H9 (cell line): ENCODE measurements around the gene NPIPB6. TPM values are rescaled to one million over a fixed set of nuclear protein-coding genes. Genes with fewer than 3 reads are reported as not detected.

Experiments
- DNase-seq: peaks from one replicate; pipeline ENCODE4 v3.0.0-alpha.2; 2017
- H2AFZ ChIP-seq: one replicate; pipeline ENCODE4 v1.6.1; 2013; ENCODE audit warnings: mild to moderate bottlenecking, low read length, control low read depth, moderate library complexity
- H2AK5ac ChIP-seq: 2 replicates; pipeline ENCODE4 v1.6.1; 2013; ENCODE audit warnings: low read length, control low read depth, mixed read lengths; ENCODE audit not compliant: insufficient read length
- H2BK120ac ChIP-seq: one replicate; pipeline ENCODE4 v1.6.1; 2013; ENCODE audit warnings: low read depth, mild to moderate bottlenecking, low read length, control low read depth, inconsistent platforms; ENCODE audit not compliant: poor library complexity, severe bottlenecking
- H2BK12ac ChIP-seq: 2 replicates; pipeline ENCODE4 v1.6.1; 2013; ENCODE audit warnings: low read length, control low read depth, mixed read lengths, low read depth; ENCODE audit not compliant: insufficient read length
- H2BK15ac ChIP-seq: 2 replicates; pipeline ENCODE4 v1.6.1; 2013; ENCODE audit warnings: low read depth, low read length, control low read depth
- H2BK20ac ChIP-seq: one replicate; pipeline ENCODE4 v1.6.1; 2013; ENCODE audit warnings: low read depth, mild to moderate bottlenecking, low read length, control low read depth, inconsistent platforms; ENCODE audit not compliant: poor library complexity, severe bottlenecking
- H2BK5ac ChIP-seq: 2 replicates; pipeline ENCODE4 v1.6.1; 2013; ENCODE audit warnings: low read length, control low read depth, mixed read lengths; ENCODE audit not compliant: insufficient read length
- H3K14ac ChIP-seq: 2 replicates; pipeline ENCODE4 v1.6.1; 2013; ENCODE audit warnings: low read length, control low read depth; ENCODE audit not compliant: insufficient read depth
- H3K18ac ChIP-seq: 2 replicates; pipeline ENCODE4 v1.6.1; 2013; ENCODE audit warnings: low read depth, mild to moderate bottlenecking, mixed read lengths, low read length, control low read depth; ENCODE audit not compliant: insufficient read length
- H3K23ac ChIP-seq: 2 replicates; pipeline ENCODE4 v1.6.1; 2013; ENCODE audit warnings: low read length, control low read depth, mixed read lengths, low read depth; ENCODE audit not compliant: insufficient read length
- H3K23me2 ChIP-seq: 2 replicates; pipeline ENCODE4 v1.6.1; 2013; ENCODE audit warnings: low read depth, mild to moderate bottlenecking, mixed read lengths, low read length, control low read depth; ENCODE audit not compliant: insufficient read length, poor library complexity, severe bottlenecking
- H3K27ac ChIP-seq: 2 replicates; pipeline ENCODE4 v1.5.1; 2013; ENCODE audit warnings: low read length, control low read depth, mixed read lengths, low read depth; ENCODE audit not compliant: insufficient read length
- H3K27me3 ChIP-seq: 2 replicates; pipeline ENCODE4 v1.6.1; 2013; ENCODE audit warnings: low read length, control low read depth, inconsistent platforms; ENCODE audit not compliant: insufficient read depth
- H3K4ac ChIP-seq: 2 replicates; pipeline ENCODE4 v1.6.1; 2013; ENCODE audit warnings: low read depth, mild to moderate bottlenecking, control low read depth, inconsistent platforms, low read length, moderate library complexity
- H3K4me1 ChIP-seq: 2 replicates; pipeline ENCODE4 v1.6.1; 2013; ENCODE audit warnings: low read length, control low read depth, inconsistent platforms; ENCODE audit not compliant: insufficient read depth
- H3K4me2 ChIP-seq: 2 replicates; pipeline ENCODE4 v1.6.1; 2013; ENCODE audit warnings: low read length, control low read depth, mixed read lengths; ENCODE audit not compliant: insufficient read length, insufficient read depth
- H3K56ac ChIP-seq: 2 replicates; pipeline ENCODE4 v1.6.1; 2013; ENCODE audit warnings: low read depth, mild to moderate bottlenecking, mixed read lengths, low read length, control low read depth; ENCODE audit not compliant: insufficient read length
- H3K79me1 ChIP-seq: 2 replicates; pipeline ENCODE4 v1.6.1; 2013; ENCODE audit warnings: low read depth, mild to moderate bottlenecking, moderate library complexity, low read length, control low read depth, inconsistent platforms; ENCODE audit not compliant: insufficient read depth, poor library complexity, severe bottlenecking
- H3K79me2 ChIP-seq: 2 replicates; pipeline ENCODE4 v1.6.1; 2013; ENCODE audit warnings: low read length, control low read depth, inconsistent platforms; ENCODE audit not compliant: insufficient read depth
- H3K9ac ChIP-seq: 2 replicates; pipeline ENCODE4 v1.6.1; 2013; ENCODE audit warnings: low read length, control low read depth, mixed read lengths; ENCODE audit not compliant: insufficient read length; ENCODE audit errors: extremely low read depth
- H3K9me3 ChIP-seq: one replicate; pipeline ENCODE4 v1.6.1; 2013; ENCODE audit warnings: low read depth, low read length, inconsistent platforms; ENCODE audit not compliant: control insufficient read depth
- H3T11ph ChIP-seq: one replicate; pipeline ENCODE4 v1.6.1; 2013; ENCODE audit warnings: mild to moderate bottlenecking, low read length, control low read depth, inconsistent platforms
- H4K20me1 ChIP-seq: one replicate; pipeline ENCODE4 v1.6.1; 2013; ENCODE audit not compliant: control insufficient read depth, insufficient read length, insufficient read depth
- H4K5ac ChIP-seq: 2 replicates; pipeline ENCODE4 v1.6.1; 2013; ENCODE audit warnings: low read depth, mild to moderate bottlenecking, mixed read lengths, low read length, control low read depth; ENCODE audit not compliant: insufficient read length
- H4K8ac ChIP-seq: replicated peaks from 2 replicates; pipeline ENCODE4 v1.6.1; 2013; ENCODE audit warnings: low read length, control low read depth, mixed read lengths, low read depth; ENCODE audit not compliant: insufficient read length
- H4K91ac ChIP-seq: 2 replicates; pipeline ENCODE4 v1.6.1; 2013; ENCODE audit warnings: low read depth, mild to moderate bottlenecking, moderate library complexity, mixed read lengths, low read length, control low read depth; ENCODE audit not compliant: insufficient read length
- H3K27ac Mint-ChIP-seq, 3 experiments: 2 replicates in 2 of 3; 3 replicates in 1 of 3; pipeline ENCODE4 v1.8.0; 2020 to 2021; ENCODE audit warnings: mixed read lengths in 3 of 3, mild to moderate bottlenecking in 1 of 3, moderate library complexity in 1 of 3
- H3K27me3 Mint-ChIP-seq: 2 replicates; pipeline ENCODE4 v1.8.0; 2021; ENCODE audit warnings: low read depth, mild to moderate bottlenecking, moderate library complexity, mixed read lengths
- H3K36me3 Mint-ChIP-seq, 3 experiments: 2 replicates in 2 of 3; 3 replicates in 1 of 3; pipeline ENCODE4 v1.8.0; 2020 to 2021; ENCODE audit warnings: low read depth in 3 of 3, mixed read lengths in 3 of 3; ENCODE audit not compliant: insufficient read depth in 1 of 3
- H3K4me1 Mint-ChIP-seq, 2 experiments: 2 replicates each; pipeline ENCODE4 v1.8.0; 2020; ENCODE audit warnings: mixed read lengths in 2 of 2
- H3K4me3 Mint-ChIP-seq, 2 experiments: 2 replicates in 1 of 2; 3 replicates in 1 of 2; pipeline ENCODE4 v1.8.0; 2020 to 2021; ENCODE audit warnings: mild to moderate bottlenecking in 2 of 2, mixed read lengths in 2 of 2, moderate library complexity in 1 of 2
- H3K9me3 Mint-ChIP-seq, 2 experiments: 2 replicates in 1 of 2; 3 replicates in 1 of 2; pipeline ENCODE4 v1.8.0; 2020; ENCODE audit warnings: mild to moderate bottlenecking in 2 of 2, mixed read lengths in 2 of 2, moderate library complexity in 1 of 2
- CTCF ChIP-seq: fragments of 200-600 bp; sonication (generic); conservative IDR thresholded peaks from 3 replicates; pipeline ENCODE4 v1.8.0; 2021; ENCODE audit warnings: antibody characterized with exemption, mild to moderate bottlenecking
- WGBS: extraction: QIAGEN DNeasy Blood & Tissue Kit; methylation state at CpG from one replicate; pipeline ENCODE4 v1.1.7; 2013; ENCODE audit warnings: missing lambda C conversion rate, low lambda C conversion rate, mixed read lengths; ENCODE audit not compliant: insufficient read length; ENCODE audit errors: extremely low coverage; 5-methylcytosine and 5-hydroxymethylcytosine counted together
- total RNA-seq: library from RNA; stranded (reverse); gene quantifications from 2 replicates; pipeline ENCODE4 v1.2.1, GENCODE V29; 2021

The NPIPB6 gene
- total RNA-seq, 1 experiment from 2014 or later: 5.2 TPM

DNA sequence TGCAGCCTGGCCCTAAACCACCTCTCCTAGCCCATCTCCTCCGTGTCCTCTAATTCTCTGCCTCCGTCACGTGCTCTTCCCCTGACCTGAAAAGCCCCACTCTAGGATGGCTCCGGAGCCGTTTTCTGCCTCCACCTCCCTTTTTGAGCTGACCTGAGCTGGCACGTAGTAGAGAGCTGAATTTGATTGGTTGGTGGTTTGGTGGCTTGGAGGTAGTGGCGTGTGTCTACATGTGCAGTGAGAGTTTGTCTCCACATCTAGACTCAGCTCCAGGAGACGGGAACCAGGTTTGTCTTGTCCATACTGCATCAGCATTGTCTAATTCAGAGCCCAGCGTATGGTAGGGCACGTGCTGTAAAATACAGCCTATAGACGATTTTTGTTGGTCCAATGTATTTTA is 68.0 kb downstream of the NPIPB6 start:
- no peak overlapping the region for H2BK15ac ChIP-seq
- no peak overlapping the region for H3K27ac ChIP-seq
- no peak overlapping the region for H3K9ac ChIP-seq
- no peak overlapping the region for H4K5ac ChIP-seq
- H3K4me2 ChIP-seq: no peak overlapping the region
- no peak overlapping the region for H2BK5ac ChIP-seq
- WGBS: no CpG with 5 or more reads among the region's 11 CpGs
- no peak overlapping the region for H2BK120ac ChIP-seq
- peaks cover 24% of the 10 kb centered on the region for H3K79me1 ChIP-seq
- H2BK20ac ChIP-seq: no peak overlapping the region
- Mint-ChIP-seq H3K27me3 (no peaks in the 10 kb centered on the region; the same call in 1 of the 2 replicates), H3K4me1 (peaks cover 50 to 54% of the 10 kb centered on the region in 2 experiments), H3K9me3 (no peaks in the 10 kb centered on the region), H3K27ac (peak overlapping the region in 2 of 3 experiments; percentile 24 to 92; a peak in 4 of 7 replicates), H3K4me3 (peak overlapping the region; percentile 94 to 98), H3K36me3 (peaks cover 16 to 37% (median 27%) of the 10 kb centered on the region in 3 experiments)
- no peak overlapping the region for H2BK12ac ChIP-seq
- H4K8ac ChIP-seq: no peak overlapping the region
- no peak overlapping the region for H3T11ph ChIP-seq
- H3K4me1 ChIP-seq: peaks cover 9% of the 10 kb centered on the region; the same call in 1 of the 2 replicates
- H3K27me3 ChIP-seq: no peaks in the 10 kb centered on the region
- no peak overlapping the region for H3K4ac ChIP-seq
- no peak overlapping the region for H3K18ac ChIP-seq
- no peak overlapping the region for H3K14ac ChIP-seq
- TF ChIP-seq CTCF: no peak
- no peak overlapping the region for H3K23ac ChIP-seq
- no peaks in the 10 kb centered on the region for H3K9me3 ChIP-seq
- peaks cover 33% of the 10 kb centered on the region; the same call in 1 of the 2 replicates for H3K79me2 ChIP-seq
- no peak overlapping the region for H2AFZ ChIP-seq
- no peak overlapping the region for H2AK5ac ChIP-seq
- no peak overlapping the region for H3K56ac ChIP-seq
- H4K20me1 ChIP-seq: peaks cover 4% of the 10 kb centered on the region
- peaks cover 16% of the 10 kb centered on the region for H3K23me2 ChIP-seq
- no peak for DNase-seq
- H4K91ac ChIP-seq: no peak overlapping the region
